ENCODE results near the gene TCEA3. TPM values are rescaled to one million over a fixed set of nuclear protein-coding genes. Genes with fewer than 3 reads are reported as not detected.

TCEA3 gene
- total RNA-seq, 2 experiments from 2014 or later: 7.0 to 8.3 TPM

DNA sequence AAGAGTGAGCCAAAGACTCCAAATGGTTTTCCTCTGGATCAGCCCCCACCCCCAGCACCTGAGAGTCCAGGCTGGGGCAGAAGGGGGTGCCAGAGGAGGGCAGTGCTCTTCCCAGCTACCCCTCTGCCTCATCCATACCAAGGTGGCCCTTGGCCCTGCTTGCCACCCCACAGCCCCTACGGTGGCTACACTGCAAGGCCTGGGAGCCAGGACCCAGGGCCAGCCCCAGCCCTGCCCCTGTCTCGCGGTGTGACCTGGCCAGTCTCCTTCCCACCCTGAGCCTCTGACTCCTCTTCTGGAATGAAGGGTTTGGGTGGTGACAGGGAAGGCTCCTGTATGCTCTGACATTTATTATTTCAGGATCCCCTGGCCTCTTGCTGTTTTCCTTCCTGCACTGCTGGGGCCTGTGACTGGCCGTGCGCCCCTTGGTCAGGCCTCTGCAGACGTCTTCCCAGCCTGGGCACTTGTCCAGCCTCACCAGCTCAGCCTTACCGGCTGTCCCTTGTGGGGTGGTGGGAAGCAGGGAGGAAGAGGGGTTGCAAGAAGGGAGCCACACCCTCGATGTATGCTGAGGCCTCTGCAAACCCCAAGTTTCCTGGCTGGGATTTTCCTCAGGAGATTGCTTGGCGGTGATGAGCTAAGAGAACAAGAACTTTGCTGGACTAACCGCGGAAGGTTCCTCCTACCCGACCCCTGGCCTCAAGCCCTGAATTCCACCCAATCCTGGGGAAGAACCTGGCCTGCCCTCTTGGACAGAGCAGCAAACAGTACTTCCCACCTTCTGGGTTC, 45.9 kb upstream of the TCEA3 start:
- CTCF ChIA-PET: no interaction called here
- POLR2A ChIA-PET: no interaction called here
- no peaks in the 10 kb centered on the region for H3K36me3 Mint-ChIP-seq (ENCODE audit: low read depth)

GRCh38 chr1:23469372-23469982, 44.9 kb upstream of the TCEA3 start:
- intact Hi-C loops (cut with micrococcal nuclease): no loop called here
- Mint-ChIP-seq H3K4me1 (ENCODE audit: low read depth) (no peaks in the 10 kb centered on the region), H3K27me3 (no peaks in the 10 kb centered on the region), H3K4me3 (no peak overlapping the region), H3K36me3 (ENCODE audit: low read depth) (no peaks in the 10 kb centered on the region), H3K27ac (no peak overlapping the region), H3K9me3 (no peaks in the 10 kb centered on the region)
- POLR2A ChIA-PET: no interaction called here
- CTCF ChIA-PET: no interaction called here
- DNase-seq (no peak), ATAC-seq (no peak)
- TF ChIP-seq, protein P1, sequence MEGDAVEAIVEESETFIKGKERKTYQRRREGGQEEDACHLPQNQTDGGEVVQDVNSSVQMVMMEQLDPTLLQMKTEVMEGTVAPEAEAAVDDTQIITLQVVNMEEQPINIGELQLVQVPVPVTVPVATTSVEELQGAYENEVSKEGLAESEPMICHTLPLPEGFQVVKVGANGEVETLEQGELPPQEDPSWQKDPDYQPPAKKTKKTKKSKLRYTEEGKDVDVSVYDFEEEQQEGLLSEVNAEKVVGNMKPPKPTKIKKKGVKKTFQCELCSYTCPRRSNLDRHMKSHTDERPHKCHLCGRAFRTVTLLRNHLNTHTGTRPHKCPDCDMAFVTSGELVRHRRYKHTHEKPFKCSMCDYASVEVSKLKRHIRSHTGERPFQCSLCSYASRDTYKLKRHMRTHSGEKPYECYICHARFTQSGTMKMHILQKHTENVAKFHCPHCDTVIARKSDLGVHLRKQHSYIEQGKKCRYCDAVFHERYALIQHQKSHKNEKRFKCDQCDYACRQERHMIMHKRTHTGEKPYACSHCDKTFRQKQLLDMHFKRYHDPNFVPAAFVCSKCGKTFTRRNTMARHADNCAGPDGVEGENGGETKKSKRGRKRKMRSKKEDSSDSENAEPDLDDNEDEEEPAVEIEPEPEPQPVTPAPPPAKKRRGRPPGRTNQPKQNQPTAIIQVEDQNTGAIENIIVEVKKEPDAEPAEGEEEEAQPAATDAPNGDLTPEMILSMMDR (IDR thresholded peaks at IDR 0.05): no peak

More for the DNA sequence above, 45.9 kb upstream of the TCEA3 start:
- Mint-ChIP-seq H3K4me3 (no peak overlapping the region), H3K27me3 (no peaks in the 10 kb centered on the region), H3K9me3 (no peaks in the 10 kb centered on the region), H3K4me1 (ENCODE audit: low read depth) (no peaks in the 10 kb centered on the region), H3K27ac (no peak overlapping the region)
- TF ChIP-seq, protein P1 (IDR thresholded peaks at IDR 0.05): no peak
- no peak for DNase-seq
- ATAC-seq: no peak
- intact Hi-C loops (cut with micrococcal nuclease): no loop called here

DNA sequence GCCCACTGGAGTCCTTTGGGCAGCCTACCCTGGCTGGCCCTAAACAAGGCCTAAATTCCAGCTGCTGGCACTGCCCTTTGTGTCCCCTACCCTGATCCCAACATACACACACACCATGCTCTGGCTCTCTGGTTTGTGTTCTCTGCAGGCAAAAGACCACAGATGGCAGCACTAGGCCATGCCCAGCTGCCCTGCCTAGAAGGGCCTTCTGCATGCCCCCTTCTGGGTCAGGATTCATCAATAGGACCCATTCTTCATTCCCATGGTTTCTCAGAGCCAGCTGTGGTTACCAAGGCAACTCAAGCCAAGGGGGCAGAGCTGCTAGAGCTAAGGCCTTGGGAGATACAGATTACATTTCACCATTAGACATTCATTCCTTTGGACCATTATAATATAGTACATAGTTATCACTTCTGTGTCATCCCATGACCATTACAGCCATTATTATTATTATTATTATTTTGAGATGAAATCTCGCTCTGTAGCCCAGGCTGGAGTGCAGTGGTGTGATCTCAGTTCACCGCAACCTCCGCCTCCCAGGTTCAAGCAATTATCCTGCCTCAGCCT, 42.0 kb upstream of the TCEA3 start:
- ATAC-seq (no peak), DNase-seq (no peak)
- no peaks in the 10 kb centered on the region for H3K27me3 Mint-ChIP-seq
- no peaks in the 10 kb centered on the region for H3K9me3 Mint-ChIP-seq
- no peaks in the 10 kb centered on the region for H3K4me1 Mint-ChIP-seq (ENCODE audit: low read depth)
- TF ChIP-seq, protein P1 (IDR thresholded peaks at IDR 0.05): no peak
- no peaks in the 10 kb centered on the region for H3K36me3 Mint-ChIP-seq (ENCODE audit: low read depth)
- ChIA-PET CTCF (interaction anchor here (0.6 to 2.8 kb wide), 3 partner anchors 31 to 120 kb away, joined by 3 to 20 read pairs (median 5); no protein-coding TSS in a partner anchor), POLR2A (no interaction called here)
- no peak overlapping the region for H3K4me3 Mint-ChIP-seq
- intact Hi-C loops (cut with micrococcal nuclease): no loop called here
- H3K27ac Mint-ChIP-seq: no peak overlapping the region

DNA sequence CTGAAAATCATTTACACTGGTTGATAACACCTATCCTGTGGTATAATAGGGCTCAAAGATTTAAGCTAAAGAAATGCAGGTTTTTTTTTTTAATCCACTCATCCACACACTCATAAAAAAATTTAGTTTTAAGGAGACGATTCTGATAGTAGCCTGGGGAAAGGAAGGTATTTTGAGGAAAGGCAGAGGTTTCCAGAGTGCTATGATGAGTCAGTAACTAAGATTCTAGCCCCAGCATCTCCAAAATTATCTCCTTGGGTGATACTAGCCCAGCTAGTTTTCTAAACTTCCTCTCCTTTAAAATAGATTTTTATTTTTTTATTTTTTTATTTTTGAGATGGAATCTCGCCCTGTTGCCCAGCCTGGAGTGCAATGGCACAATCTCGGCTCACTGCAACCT, 38.7 kb upstream of the TCEA3 start:
- H3K4me3 Mint-ChIP-seq: no peak overlapping the region
- no peak overlapping the region for H3K27ac Mint-ChIP-seq
- POLR2A ChIA-PET: no interaction called here
- ATAC-seq: no peak
- TF ChIP-seq, protein P1 (IDR thresholded peaks at IDR 0.05): no peak
- no peaks in the 10 kb centered on the region for H3K27me3 Mint-ChIP-seq
- CTCF ChIA-PET: interaction anchor here (1.2 to 3.1 kb wide), 2 partner anchors 16 to 34 kb away, joined by 3 to 10 read pairs; no protein-coding TSS in a partner anchor
- no peaks in the 10 kb centered on the region for H3K36me3 Mint-ChIP-seq (ENCODE audit: low read depth)
- no peaks in the 10 kb centered on the region for H3K9me3 Mint-ChIP-seq
- intact Hi-C loops (cut with micrococcal nuclease): no loop called here
- no peak for DNase-seq
- H3K4me1 Mint-ChIP-seq (ENCODE audit: low read depth): no peaks in the 10 kb centered on the region

DNA sequence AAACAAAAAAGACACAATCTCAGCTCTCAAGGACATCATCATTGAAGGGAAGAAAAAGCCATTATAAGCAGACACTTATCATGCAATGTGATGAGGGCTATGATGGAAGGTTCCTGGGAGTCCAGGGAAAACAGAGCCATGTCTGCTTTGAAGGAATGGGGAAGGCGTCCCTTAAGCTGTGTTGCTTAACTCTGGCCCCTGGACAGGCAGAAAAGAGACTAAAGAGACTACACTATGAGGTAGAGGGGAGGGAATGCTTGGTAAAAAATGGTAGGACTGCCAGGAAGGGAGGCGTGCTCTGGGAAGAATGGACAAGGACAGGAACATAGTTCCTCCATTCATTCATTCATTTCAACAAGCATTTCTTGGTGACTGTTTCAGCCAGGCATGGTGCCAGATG, 38.2 kb upstream of the TCEA3 start:
- DNase-seq: no peak
- no peak for ATAC-seq
- intact Hi-C loops (cut with micrococcal nuclease): no loop called here
- H3K36me3 Mint-ChIP-seq (ENCODE audit: low read depth): no peaks in the 10 kb centered on the region
- TF ChIP-seq, protein P1 (IDR thresholded peaks at IDR 0.05): no peak
- H3K4me3 Mint-ChIP-seq: no peak overlapping the region
- ChIA-PET POLR2A (interaction anchor here (0.9 kb wide), 1 partner anchor 11 kb away, joined by 3 read pairs; no protein-coding TSS in a partner anchor), CTCF (interaction anchor here (1.0 to 3.1 kb wide), 3 partner anchors 17 to 34 kb away, joined by 3 to 10 read pairs (median 3); no protein-coding TSS in a partner anchor)
- no peak overlapping the region for H3K27ac Mint-ChIP-seq
- H3K27me3 Mint-ChIP-seq: no peaks in the 10 kb centered on the region
- H3K4me1 Mint-ChIP-seq (ENCODE audit: low read depth): no peaks in the 10 kb centered on the region
- H3K9me3 Mint-ChIP-seq: no peaks in the 10 kb centered on the region
